GM23338 (cell line): ENCODE measurements around the gene ACBD4. TPM values are rescaled to one million over a fixed set of nuclear protein-coding genes. Genes with fewer than 3 reads are reported as not detected.

Experiments used
- ATAC-seq: fragments of 200-7000 bp; cut with Tn5 transposase; 3 replicates; pipeline ENCODE4 v1.9.1; 2020
- DNase-seq: peaks from one replicate; pipeline ENCODE4 v3.0.0-alpha.2; 2015; ENCODE audit warnings: low spot score
- H2AFZ ChIP-seq: fragments of 200-600 bp; sonication (generic); 2 replicates; pipeline ENCODE4 v1.8.0; 2016; ENCODE audit warnings: antibody characterized with exemption, mild to moderate bottlenecking, moderate library complexity
- H3F3A ChIP-seq: fragments of 200-600 bp; sonication (generic); replicated peaks from 2 replicates; pipeline ENCODE4 v1.8.0; 2017; ENCODE audit warnings: antibody characterized with exemption, mixed run types, low read depth
- H3K27ac ChIP-seq: fragments of 200-600 bp; sonication (generic); 2 replicates; pipeline ENCODE4 v1.6.1; 2016; ENCODE audit warnings: low read depth
- H3K27me3 ChIP-seq: fragments of 200-600 bp; sonication (generic); 2 replicates; pipeline ENCODE4 v1.8.0; 2016; ENCODE audit warnings: mild to moderate bottlenecking, mixed run types, moderate library complexity; ENCODE audit not compliant: insufficient read depth
- H3K36me3 ChIP-seq: fragments of 200-600 bp; sonication (generic); 2 replicates; pipeline ENCODE4 v1.8.0; 2016; ENCODE audit warnings: mild to moderate bottlenecking; ENCODE audit not compliant: insufficient read depth
- H3K4me1 ChIP-seq: fragments of 200-600 bp; sonication (generic); 2 replicates; pipeline ENCODE4 v1.8.0; 2016; ENCODE audit warnings: mild to moderate bottlenecking, moderate library complexity; ENCODE audit not compliant: insufficient read depth
- H3K4me2 ChIP-seq: fragments of 200-600 bp; sonication (generic); 2 replicates; pipeline ENCODE4 v1.7.1; 2017; ENCODE audit warnings: mixed run types
- H3K4me3 ChIP-seq: fragments of 200-600 bp; sonication (generic); 2 replicates; pipeline ENCODE4 v1.6.1; 2016; ENCODE audit warnings: mixed run types
- H3K79me2 ChIP-seq: fragments of 200-600 bp; sonication (generic); replicated peaks from 2 replicates; pipeline ENCODE4 v1.8.0; 2017; ENCODE audit warnings: mild to moderate bottlenecking; ENCODE audit not compliant: insufficient read depth
- H3K9me2 ChIP-seq: fragments of 200-600 bp; sonication (generic); 2 replicates; pipeline ENCODE4 v1.8.0; 2017; ENCODE audit not compliant: insufficient read depth
- H4K20me1 ChIP-seq: fragments of 200-600 bp; sonication (generic); replicated peaks from 2 replicates; pipeline ENCODE4 v1.8.0; 2017; ENCODE audit warnings: mild to moderate bottlenecking; ENCODE audit not compliant: insufficient read depth
- H3K27ac Mint-ChIP-seq: 2 replicates; pipeline ENCODE4 v1.8.0; 2020; ENCODE audit warnings: inconsistent platforms, mild to moderate bottlenecking, moderate library complexity, mixed read lengths
- H3K27me3 Mint-ChIP-seq: 3 replicates; pipeline ENCODE4 v1.8.0; 2022; ENCODE audit warnings: low read depth, mild to moderate bottlenecking, moderate library complexity, mixed read lengths, inconsistent platforms; ENCODE audit not compliant: insufficient read depth, poor library complexity
- H3K36me3 Mint-ChIP-seq: 3 replicates; pipeline ENCODE4 v1.8.0; 2021; ENCODE audit warnings: low read depth, mild to moderate bottlenecking, inconsistent platforms, moderate library complexity, mixed read lengths
- H3K4me1 Mint-ChIP-seq: 3 replicates; pipeline ENCODE4 v1.8.0; 2020; ENCODE audit warnings: mild to moderate bottlenecking, inconsistent platforms, mixed read lengths
- H3K4me3 Mint-ChIP-seq: 3 replicates; pipeline ENCODE4 v1.8.0; 2021; ENCODE audit warnings: moderate library complexity, mild to moderate bottlenecking, inconsistent platforms, mixed read lengths
- H3K9me3 Mint-ChIP-seq: 3 replicates; pipeline ENCODE4 v1.8.0; 2020; ENCODE audit warnings: moderate library complexity, mild to moderate bottlenecking, inconsistent platforms, mixed read lengths
- CREB1 ChIP-seq: fragments of 250-450 bp; sonication (Bioruptor Pico); IDR thresholded peaks from 2 replicates; pipeline ENCODE4 v1.5.0; 2020; ENCODE audit warnings: low read depth, mild to moderate bottlenecking, moderate library complexity
- ETS1 ChIP-seq: IDR thresholded peaks from 2 replicates; pipeline ENCODE4 v1.6.1; 2016; ENCODE audit warnings: antibody characterized with exemption
- EZH2 ChIP-seq: fragments of 200-600 bp; sonication (generic); IDR thresholded peaks from one replicate; pipeline ENCODE4 v1.8.0; 2017; ENCODE audit warnings: antibody characterized with exemption, mild to moderate bottlenecking, low read depth; ENCODE audit not compliant: unreplicated experiment
- EZH2phosphoT487 ChIP-seq: fragments of 200-600 bp; sonication (generic); IDR thresholded peaks from one replicate; pipeline ENCODE4 v1.8.1; 2018; ENCODE audit warnings: antibody characterized with exemption; ENCODE audit not compliant: unreplicated experiment
- JUNB ChIP-seq: IDR thresholded peaks from one replicate; pipeline ENCODE4 v1.6.1; 2016; ENCODE audit warnings: antibody characterized with exemption; ENCODE audit not compliant: unreplicated experiment
- NANOG ChIP-seq: IDR thresholded peaks from 2 replicates; pipeline ENCODE4 v1.6.1; 2016; ENCODE audit warnings: antibody characterized with exemption, borderline replicate concordance
- POLR2AphosphoS5 ChIP-seq: IDR thresholded peaks from 2 replicates; pipeline ENCODE4 v1.6.1; 2016; ENCODE audit warnings: antibody characterized with exemption, low read depth
- REST ChIP-seq: IDR thresholded peaks from one replicate; pipeline ENCODE4 v1.6.1; 2018; ENCODE audit warnings: antibody characterized with exemption; ENCODE audit not compliant: unreplicated experiment
- STAT1 ChIP-seq: IDR thresholded peaks from one replicate; pipeline ENCODE4 v1.6.1; 2016; ENCODE audit warnings: antibody characterized with exemption; ENCODE audit not compliant: unreplicated experiment
- ZNF114 ChIP-seq: fragments of 250-450 bp; sonication (Bioruptor Pico); IDR thresholded peaks from 2 replicates; pipeline ENCODE4 v1.5.0; 2020; ENCODE audit warnings: mild to moderate bottlenecking, moderate library complexity
- ZNF331 ChIP-seq: fragments of 250-450 bp; sonication (Bioruptor Pico); IDR thresholded peaks from 2 replicates; pipeline ENCODE4 v1.5.0; 2020; ENCODE audit warnings: low read depth, mild to moderate bottlenecking, moderate library complexity
- ZNF462 ChIP-seq: fragments of 250-450 bp; sonication (Bioruptor Pico); IDR thresholded peaks from 2 replicates; pipeline ENCODE4 v1.5.0; 2020; ENCODE audit warnings: mild to moderate bottlenecking, moderate library complexity
- polyA plus RNA-seq: library from polyadenylated mRNA; unstranded; fragments of >200 nt; fragmentation: Nextera tagmentation; extraction: Ambion mirVana; gene quantifications from 2 replicates; pipeline ENCODE4 v1.2.1, GENCODE V29; 2016
- total RNA-seq: library from RNA; depleted of rRNA; stranded (reverse); fragments of >200 nt; shearing (Covaris generic); gene quantifications from 2 replicates; pipeline ENCODE4 v1.2.3, GENCODE V29; 2014
- TF ChIP-seq, protein P1 (sequence below), 2 experiments: fragments of 200-600 bp in 1 of 2; sonication (generic) in 1 of 2; conservative IDR thresholded peaks; 2 replicates each; pipeline versions ENCODE4 v1.5.1 to v1.6.1; 2016 to 2017; ENCODE audit warnings: antibody characterized with exemption in 2 of 2, low read depth in 2 of 2, mild to moderate bottlenecking in 2 of 2, moderate library complexity in 1 of 2

The ACBD4 gene
- total and polyA plus RNA-seq, 2 experiments from 2014 or later, result 4.5 to 6.7 TPM

- Histone ChIP-seq H3K9me2 (no peaks in the 10 kb centered on the region), H3K4me1 (no peaks in the 10 kb centered on the region), H3K27me3 (no peaks in the 10 kb centered on the region), H3K27ac (no peak overlapping the region), H3K4me2 (no peak overlapping the region), H2AFZ (no peak overlapping the region), H4K20me1 (peaks cover 25% of the 10 kb centered on the region; the same call in 1 of the 2 replicates), H3K79me2 (no peaks in the 10 kb centered on the region), H3K4me3 (no peak overlapping the region), H3F3A (peaks cover 15% of the 10 kb centered on the region), H3K36me3 (peaks cover 49% of the 10 kb centered on the region)
- Mint-ChIP-seq H3K9me3 (no peaks in the 10 kb centered on the region), H3K4me1 (peaks cover 9% of the 10 kb centered on the region), H3K27me3 (peaks cover 3% of the 10 kb centered on the region), H3K4me3 (no peak overlapping the region), H3K27ac (no peak overlapping the region), H3K36me3 (peaks cover 80% of the 10 kb centered on the region)
- DNase-seq (no peak), ATAC-seq (no peak)
- TF ChIP-seq ZNF114 (CRISPR knock-in tag) (no peak), EZH2 (no peak), CREB1 (CRISPR knock-in tag) (no peak), EZH2phosphoT487 (no peak), REST (no peak), ETS1 (no peak), POLR2AphosphoS5 (no peak), STAT1 (no peak), ZNF462 (CRISPR knock-in tag) (no peak), JUNB (no peak), ZNF331 (no peak), NANOG (no peak)
- TF ChIP-seq, protein P1, sequence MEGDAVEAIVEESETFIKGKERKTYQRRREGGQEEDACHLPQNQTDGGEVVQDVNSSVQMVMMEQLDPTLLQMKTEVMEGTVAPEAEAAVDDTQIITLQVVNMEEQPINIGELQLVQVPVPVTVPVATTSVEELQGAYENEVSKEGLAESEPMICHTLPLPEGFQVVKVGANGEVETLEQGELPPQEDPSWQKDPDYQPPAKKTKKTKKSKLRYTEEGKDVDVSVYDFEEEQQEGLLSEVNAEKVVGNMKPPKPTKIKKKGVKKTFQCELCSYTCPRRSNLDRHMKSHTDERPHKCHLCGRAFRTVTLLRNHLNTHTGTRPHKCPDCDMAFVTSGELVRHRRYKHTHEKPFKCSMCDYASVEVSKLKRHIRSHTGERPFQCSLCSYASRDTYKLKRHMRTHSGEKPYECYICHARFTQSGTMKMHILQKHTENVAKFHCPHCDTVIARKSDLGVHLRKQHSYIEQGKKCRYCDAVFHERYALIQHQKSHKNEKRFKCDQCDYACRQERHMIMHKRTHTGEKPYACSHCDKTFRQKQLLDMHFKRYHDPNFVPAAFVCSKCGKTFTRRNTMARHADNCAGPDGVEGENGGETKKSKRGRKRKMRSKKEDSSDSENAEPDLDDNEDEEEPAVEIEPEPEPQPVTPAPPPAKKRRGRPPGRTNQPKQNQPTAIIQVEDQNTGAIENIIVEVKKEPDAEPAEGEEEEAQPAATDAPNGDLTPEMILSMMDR (conservative IDR thresholded peaks at IDR 0.05; ENCODE audit: low read depth in 2 of 2), result no peak
Observed at GRCh38 chr17:45093444-45094110, 41.9 kb upstream of the ACBD4 start.
